ENCODE measurements around the gene EIF2AK3.
A peak's percentile ranks its signal among the peaks of the same experiment; 100 is the strongest.

Gene EIF2AK3

GRCh38 chr2:88627055-88627855 lies at the start of gene EIF2AK3:
TSS of gene EIF2AK3 (minus strand) at chr2:88627464. CDS start at chr2:88627274, 190 bp downstream.
- peak within 1 kb of the TSS; percentile 99 for H3K27ac ChIP-seq
- peak; percentile 21 for TF ChIP-seq CTCF (IDR thresholded peaks at IDR 0.05)
- peak; percentile 100 for DNase-seq (ENCODE audit: low spot score)
- peak within 1 kb of the TSS; percentile 95 for H3K4me3 ChIP-seq

GRCh38 chr2:88673363-88673762 lies 46.1 kb upstream of the EIF2AK3 start:
- no peak for TF ChIP-seq CTCF (IDR thresholded peaks at IDR 0.05)

GRCh38 chr2:88671786-88672427 lies 44.6 kb upstream of the EIF2AK3 start:
- H3K4me3 ChIP-seq: no peak overlapping the region
- no peak for DNase-seq (ENCODE audit: low spot score)

More at GRCh38 chr2:88673363-88673762, 46.1 kb upstream of the EIF2AK3 start:
- no peak overlapping the region for H3K27ac ChIP-seq
- H3K4me3 ChIP-seq: no peak overlapping the region
- DNase-seq (ENCODE audit: low spot score): no peak

GRCh38 chr2:88669482-88670214 lies 42.4 kb upstream of the EIF2AK3 start:
- TF ChIP-seq CTCF (IDR thresholded peaks at IDR 0.05): peak; percentile 45
- H3K27ac ChIP-seq: no peak overlapping the region

More at GRCh38 chr2:88671786-88672427, 44.6 kb upstream of the EIF2AK3 start:
- peak; percentile 82 for TF ChIP-seq CTCF (IDR thresholded peaks at IDR 0.05)
- H3K27ac ChIP-seq: no peak overlapping the region

GRCh38 chr2:88668862-88669261 lies 41.6 kb upstream of the EIF2AK3 start:
- no peak for TF ChIP-seq CTCF (IDR thresholded peaks at IDR 0.05)
- no peak for DNase-seq (ENCODE audit: low spot score)
- H3K27ac ChIP-seq: no peak overlapping the region
- H3K4me3 ChIP-seq: no peak overlapping the region

More at GRCh38 chr2:88669482-88670214, 42.4 kb upstream of the EIF2AK3 start:
- H3K4me3 ChIP-seq: no peak overlapping the region
- no peak for DNase-seq (ENCODE audit: low spot score)

GRCh38 chr2:88667219-88667618 lies 40.0 kb upstream of the EIF2AK3 start:
- no peak for DNase-seq (ENCODE audit: low spot score)
- no peak overlapping the region for H3K27ac ChIP-seq
- no peak overlapping the region for H3K4me3 ChIP-seq
- no peak for TF ChIP-seq CTCF (IDR thresholded peaks at IDR 0.05)
